Upper lobe of left lung (tissue), 6 donors: ENCODE measurements around the gene KLF15. TPM values are rescaled to one million over a fixed set of nuclear protein-coding genes. Genes with fewer than 3 reads are reported as not detected.

Experiments used
- ATAC-seq, 2 donors: fragments of 200-7000 bp; cut with Tn5 transposase; one replicate each; pipeline ENCODE4 v1.9.1; 2022; ENCODE audit warnings: mild to moderate bottlenecking in 2 of 2, moderate library complexity in 2 of 2; ENCODE audit not compliant: low FRiP score in 2 of 2
- DNase-seq, 2 donors: peaks; one replicate each; pipeline ENCODE4 v3.0.0-alpha.2; 2019 to 2020
- H3K27ac ChIP-seq, 4 donors: fragments of 200-600 bp; sonication (generic); one replicate each; pipeline ENCODE4 v1.5.1; 2016 to 2019
- H3K27me3 ChIP-seq, 4 donors: fragments of 200-600 bp; sonication (generic); one replicate each; pipeline ENCODE4 v1.5.1; 2017 to 2019
- H3K36me3 ChIP-seq, 4 donors: fragments of 200-600 bp; sonication (generic); one replicate each; pipeline ENCODE4 v1.5.1; 2016 to 2019
- H3K4me1 ChIP-seq, 4 donors: fragments of 200-600 bp; sonication (generic); one replicate each; pipeline ENCODE4 v1.5.1; 2018 to 2019
- H3K4me3 ChIP-seq, 4 donors: fragments of 200-600 bp; sonication (generic); one replicate each; pipeline ENCODE4 v1.5.1; 2017 to 2019; ENCODE audit warnings: mild to moderate bottlenecking in 2 of 4, moderate library complexity in 1 of 4
- H3K9me3 ChIP-seq, 4 donors: fragments of 200-600 bp; sonication (generic); one replicate each; pipeline ENCODE4 v1.5.1; 2018 to 2019
- CTCF ChIP-seq, 6 experiments: fragments of 450-650 bp in 4 of 6; fragments of 200-600 bp in 2 of 6; sonication (generic) in 2 of 6; IDR thresholded peaks; one replicate each; pipeline ENCODE4 v1.5.1; 2016 to 2019; ENCODE audit warnings: antibody characterized with exemption in 6 of 6
- EP300 ChIP-seq, 4 donors: sonication (generic); formaldehyde crosslinking; IDR thresholded peaks; one replicate each; pipeline ENCODE4 v1.5.1; 2017; ENCODE audit warnings: antibody characterized with exemption in 4 of 4, control low read depth in 2 of 4
- POLR2A ChIP-seq, 4 donors: fragments of 450-650 bp; IDR thresholded peaks; one replicate each; pipeline ENCODE4 v1.5.1; 2016 to 2017; ENCODE audit warnings: antibody characterized with exemption in 4 of 4, mild to moderate bottlenecking in 2 of 4
- POLR2AphosphoS5 ChIP-seq, 2 donors: sonication (generic); formaldehyde crosslinking; IDR thresholded peaks; one replicate each; pipeline ENCODE4 v1.5.1; 2017; ENCODE audit warnings: antibody characterized with exemption in 2 of 2
- WGBS, 2 donors: methylation state at CpG; one replicate each; pipeline ENCODE4 v1.1.5; 2017 to 2018; 5-methylcytosine and 5-hydroxymethylcytosine counted together
- total RNA-seq, 6 donors: library from RNA; depleted of rRNA in 4 of 6; stranded (reverse); fragments of >200 nt in 4 of 6; gene quantifications; one replicate each; pipeline versions ENCODE4 v1.1.0 to v1.2.1, GENCODE V29; 2016 to 2021
- donor health status: DM: no; HTN: no; CAD: no; lungs with moderate emphysema.
- donor health status: DM: no; HTN: yes; CAD: no; lungs with severe emphysema.

Gene KLF15
- total RNA-seq, 6 donors from 2014 or later, result 21.6 to 52.4 (median 38.3) TPM

GRCh38 chr3:126390201-126390600 is 33.0 kb upstream of the KLF15 start:
- 90 to 91% methylated on average over 15 of the region's 15 CpGs for WGBS, 2 donors
- no peak for DNase-seq

GRCh38 chr3:126389794-126390146 is 32.6 kb upstream of the KLF15 start:
- no peak for DNase-seq
- peak overlapping the region in 1 of 4 donors; percentile 37 for H3K4me3 ChIP-seq

More at GRCh38 chr3:126390201-126390600, 33.0 kb upstream of the KLF15 start:
- peaks cover 0 to 8% (median 3%) of the 10 kb centered on the region in 4 donors for H3K27me3 ChIP-seq
- no peak overlapping the region for H3K27ac ChIP-seq
- no peak overlapping the region for H3K4me3 ChIP-seq
- TF ChIP-seq POLR2AphosphoS5 (IDR thresholded peaks at IDR 0.05) (no peak), CTCF (IDR thresholded peaks at IDR 0.05) (no peak), POLR2A (IDR thresholded peaks at IDR 0.05) (no peak), EP300 (IDR thresholded peaks at IDR 0.05) (no peak)
- H3K36me3 ChIP-seq, result no peaks in the 10 kb centered on the region
- peaks cover 9 to 19% (median 17%) of the 10 kb centered on the region in 4 donors for H3K4me1 ChIP-seq
- no peaks in the 10 kb centered on the region for H3K9me3 ChIP-seq
- ATAC-seq, result no peak

GRCh38 chr3:126389112-126389793 is 32.0 kb upstream of the KLF15 start:
- peaks cover 9 to 13% (median 12%) of the 10 kb centered on the region in 4 donors for H3K4me1 ChIP-seq
- DNase-seq (peak; percentile 96 to 98), ATAC-seq (peak; percentile 95 to 97)
- peak overlapping the region; percentile 74 to 81 (median 78) for H3K27ac ChIP-seq
- no peaks in the 10 kb centered on the region for H3K36me3 ChIP-seq
- TF ChIP-seq EP300 (IDR thresholded peaks at IDR 0.05), result peak in 2 of 4 donors; percentile 70 to 93
- TF ChIP-seq CTCF (IDR thresholded peaks at IDR 0.05), result peak; percentile 90 to 100 (median 98)
- TF ChIP-seq POLR2A (IDR thresholded peaks at IDR 0.05), result peak in 3 of 4 donors; percentile 47 to 77 (median 68)
- peak; percentile 63 to 81 for TF ChIP-seq POLR2AphosphoS5 (IDR thresholded peaks at IDR 0.05)
- peak overlapping the region; percentile 4 to 37 (median 26) for H3K4me3 ChIP-seq
- H3K27me3 ChIP-seq, result no peaks in the 10 kb centered on the region
- H3K9me3 ChIP-seq, result no peaks in the 10 kb centered on the region
- 2 to 10% methylated on average over 23 to 58 of the region's 58 CpGs for WGBS, 2 donors

More at GRCh38 chr3:126389794-126390146, 32.6 kb upstream of the KLF15 start:
- H3K27me3 ChIP-seq, result peaks cover 0 to 4% (median 2%) of the 10 kb centered on the region in 4 donors
- WGBS, 2 donors, result 61 to 70% methylated on average over 17 of the region's 17 CpGs
- H3K9me3 ChIP-seq, result no peaks in the 10 kb centered on the region
- no peak for TF ChIP-seq POLR2AphosphoS5 (IDR thresholded peaks at IDR 0.05)
- no peak for TF ChIP-seq CTCF (IDR thresholded peaks at IDR 0.05)
- no peak for TF ChIP-seq POLR2A (IDR thresholded peaks at IDR 0.05)
- TF ChIP-seq EP300 (IDR thresholded peaks at IDR 0.05), result no peak
- H3K27ac ChIP-seq, result peak overlapping the region in 3 of 4 donors; percentile 74 to 80 (median 77)
- no peaks in the 10 kb centered on the region for H3K36me3 ChIP-seq
- no peak for ATAC-seq
- H3K4me1 ChIP-seq, result peaks cover 9 to 17% (median 14%) of the 10 kb centered on the region in 4 donors

- ATAC-seq (no peak), DNase-seq (peak in 1 of 2 donors; percentile 6)
- Histone ChIP-seq H3K9me3 (no peaks in the 10 kb centered on the region), H3K27ac (no peak overlapping the region), H3K4me3 (no peak overlapping the region), H3K4me1 (no peaks in the 10 kb centered on the region), H3K27me3 (no peaks in the 10 kb centered on the region), H3K36me3 (no peaks in the 10 kb centered on the region)
- 36% methylated on average over 2 of the region's 2 CpGs; no CpG with 5 or more reads in 1 of the 2 donors for WGBS, 2 donors
- TF ChIP-seq CTCF (IDR thresholded peaks at IDR 0.05), result no peak
- TF ChIP-seq POLR2AphosphoS5 (IDR thresholded peaks at IDR 0.05), result no peak
- TF ChIP-seq EP300 (IDR thresholded peaks at IDR 0.05), result no peak
- no peak for TF ChIP-seq POLR2A (IDR thresholded peaks at IDR 0.05)
Measured at GRCh38 chr3:126381966-126382365, 24.8 kb upstream of the KLF15 start.
